NK-92 treated with Interleukin-12 subunit alpha and Interleukin-12 subunit beta, amount 100 ng/mL, for 24 hours (cell line): ENCODE measurements around the gene DBNL.
A peak's percentile ranks its signal among the peaks of the same experiment; 100 is the strongest.

Experiments
- DNase-seq: peaks from one replicate; lab custom pipeline; 2025; lab: John Stamatoyannopoulos, UW

DBNL gene

GRCh38 chr7:44078521-44078920, 34.0 kb downstream of the DBNL start:
- no peak for DNase-seq

DNA sequence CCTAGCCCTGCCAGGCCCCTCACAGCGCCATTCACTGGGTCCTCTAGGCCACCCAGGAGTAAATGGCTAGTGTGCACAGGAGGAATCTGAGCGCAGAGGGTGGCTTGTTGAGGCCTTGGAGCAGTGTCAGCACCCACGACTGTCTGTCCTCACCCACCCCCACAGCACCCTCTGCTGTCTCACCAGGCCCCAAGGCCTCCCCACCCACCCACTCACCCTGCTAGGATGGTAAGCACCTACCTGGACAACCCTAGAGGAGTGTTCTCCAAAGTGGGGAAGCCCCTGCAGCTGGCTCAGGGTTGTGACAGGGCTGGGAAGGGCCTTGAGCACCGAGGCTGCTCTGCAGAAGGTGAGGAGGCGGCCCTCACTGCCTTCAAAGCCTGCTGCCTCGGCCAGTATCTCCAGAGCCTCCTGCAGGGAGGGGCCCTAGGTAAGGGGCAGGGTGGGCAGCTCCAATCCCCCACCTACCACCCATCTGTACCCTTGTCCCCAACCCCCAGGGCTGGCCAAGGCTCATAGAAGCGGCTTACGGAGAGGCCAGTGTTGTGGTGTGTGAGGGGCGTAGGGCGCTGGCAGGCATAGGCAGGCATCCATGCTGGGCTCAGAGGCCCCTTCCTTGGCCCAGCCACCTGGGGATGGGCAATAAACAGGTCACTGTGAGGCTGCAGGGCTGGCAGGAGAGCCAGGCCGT, 35.0 kb downstream of the DBNL start:
- no peak for DNase-seq

DNA sequence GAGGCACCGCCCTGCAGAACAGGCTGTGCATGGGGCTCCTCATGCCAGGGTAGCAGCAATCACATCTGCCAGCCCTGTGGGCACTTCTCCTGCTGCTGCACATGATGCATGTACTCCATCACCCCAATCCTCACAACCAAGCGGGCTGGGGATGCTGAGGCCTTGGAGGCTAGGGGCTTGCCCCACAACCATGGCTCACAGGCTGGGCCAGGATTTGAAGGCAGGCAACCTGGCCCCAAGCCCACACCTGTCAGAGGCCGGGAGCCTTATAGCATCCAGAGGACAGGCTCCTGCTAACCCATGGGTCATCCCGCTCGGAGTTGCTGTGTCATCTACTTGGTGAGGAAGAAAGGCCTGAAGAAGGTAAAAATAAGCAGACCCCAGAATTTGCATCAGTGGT, 35.6 kb downstream of the DBNL start:
- DNase-seq: no peak

DNA sequence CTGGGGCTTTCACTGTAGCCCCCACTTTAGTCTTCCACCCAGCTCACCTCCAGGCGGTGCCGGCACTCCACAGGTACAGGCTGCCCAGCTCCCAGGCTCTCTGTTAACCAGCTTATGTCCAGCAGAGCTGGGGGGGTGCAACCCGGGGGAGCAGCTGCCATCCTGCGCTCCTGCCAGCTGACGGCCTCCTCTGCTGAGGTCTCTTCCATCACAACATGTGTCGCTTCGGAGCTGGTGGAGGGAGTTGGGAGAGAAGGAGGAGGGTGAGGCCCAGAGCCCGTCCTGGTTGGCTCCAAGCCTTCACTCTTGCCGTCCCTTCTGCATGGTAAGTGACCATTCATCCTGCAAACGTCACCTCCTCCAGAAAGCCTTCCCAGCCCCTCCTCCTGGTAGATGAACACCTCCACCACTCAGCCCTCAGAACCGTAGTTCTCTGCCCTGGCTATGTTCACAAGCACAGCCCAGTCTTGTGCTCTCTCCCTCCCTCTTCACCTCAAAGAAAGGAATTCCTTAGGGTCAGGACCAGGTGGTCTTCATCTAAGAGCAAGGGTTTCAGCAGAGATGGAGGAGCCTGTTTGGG, 36.3 kb downstream of the DBNL start:
- DNase-seq: no peak

GRCh38 chr7:44081266-44081748, 36.8 kb downstream of the DBNL start:
- no peak for DNase-seq

GRCh38 chr7:44082541-44083207, 38.2 kb downstream of the DBNL start:
- peak; percentile 97 for DNase-seq

GRCh38 chr7:44083796-44084195, 39.3 kb downstream of the DBNL start:
- no peak for DNase-seq

DNA sequence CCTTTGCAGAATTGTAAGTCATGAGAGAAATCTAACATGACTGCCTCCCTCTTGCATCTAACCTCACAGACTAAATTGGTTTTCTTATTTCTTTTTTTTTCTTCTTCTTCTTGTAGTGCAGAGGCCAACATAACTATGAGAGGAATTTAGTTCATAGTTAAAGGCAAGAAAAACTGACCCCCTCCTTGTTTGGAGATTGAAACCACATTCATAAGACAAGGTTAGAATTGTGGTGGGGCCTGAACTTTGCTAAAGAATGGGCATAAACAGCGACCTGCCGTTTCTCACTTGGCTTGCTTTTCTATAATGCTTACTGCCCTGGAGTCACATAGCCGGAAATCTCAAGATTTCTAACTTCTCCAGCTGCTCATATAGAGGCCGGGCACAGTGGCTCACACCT, 40.2 kb downstream of the DBNL start:
- no peak for DNase-seq

DNA sequence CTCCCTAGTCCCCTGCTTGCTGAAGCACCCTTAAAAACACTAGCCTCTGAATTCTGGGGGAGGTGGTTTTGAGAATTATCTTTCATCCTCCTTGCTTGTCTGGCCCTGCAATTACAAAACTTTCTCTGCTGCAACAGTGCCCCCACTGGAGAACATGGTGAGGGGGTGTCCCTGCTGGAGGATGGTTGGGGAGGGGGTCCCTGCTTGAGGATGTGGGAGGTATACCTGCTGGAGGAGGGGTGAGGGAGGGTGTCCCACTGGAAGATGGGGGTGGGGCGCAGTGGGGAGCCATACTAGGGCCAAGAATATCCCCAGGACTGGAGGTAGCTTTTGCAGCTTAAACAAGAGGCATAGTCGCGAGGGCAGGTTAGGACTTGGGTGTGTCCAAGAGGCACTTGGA, 41.0 kb downstream of the DBNL start:
- no peak for DNase-seq

DNA sequence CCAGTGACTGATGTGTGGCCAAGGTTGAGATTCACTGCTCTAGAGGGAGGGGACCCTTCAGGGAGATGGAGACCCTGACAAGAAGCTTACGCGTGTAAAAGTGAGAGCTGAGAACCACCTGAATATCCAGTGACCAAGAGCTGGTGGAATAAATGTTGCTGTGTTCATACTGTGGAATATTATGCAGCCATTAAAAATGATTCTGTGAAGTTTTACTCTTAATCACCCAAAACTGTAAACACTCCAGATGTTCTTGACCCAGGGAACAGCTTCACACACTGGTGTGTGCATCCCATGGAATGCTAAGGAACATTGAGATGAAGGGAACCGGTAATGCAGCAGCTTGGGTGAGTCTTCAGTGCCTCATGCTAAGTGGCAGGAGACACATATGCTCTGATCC, 42.1 kb downstream of the DBNL start:
- no peak for DNase-seq

- no peak for DNase-seq
These were observed 43.7 kb downstream of the DBNL start for GRCh38 chr7:44087911-44088838.

GRCh38 chr7:44093102-44093641, 48.7 kb downstream of the DBNL start:
- DNase-seq: no peak

- DNase-seq: no peak
These were observed 49.9 kb downstream of the DBNL start for GRCh38 chr7:44094365-44094764.

DNA sequence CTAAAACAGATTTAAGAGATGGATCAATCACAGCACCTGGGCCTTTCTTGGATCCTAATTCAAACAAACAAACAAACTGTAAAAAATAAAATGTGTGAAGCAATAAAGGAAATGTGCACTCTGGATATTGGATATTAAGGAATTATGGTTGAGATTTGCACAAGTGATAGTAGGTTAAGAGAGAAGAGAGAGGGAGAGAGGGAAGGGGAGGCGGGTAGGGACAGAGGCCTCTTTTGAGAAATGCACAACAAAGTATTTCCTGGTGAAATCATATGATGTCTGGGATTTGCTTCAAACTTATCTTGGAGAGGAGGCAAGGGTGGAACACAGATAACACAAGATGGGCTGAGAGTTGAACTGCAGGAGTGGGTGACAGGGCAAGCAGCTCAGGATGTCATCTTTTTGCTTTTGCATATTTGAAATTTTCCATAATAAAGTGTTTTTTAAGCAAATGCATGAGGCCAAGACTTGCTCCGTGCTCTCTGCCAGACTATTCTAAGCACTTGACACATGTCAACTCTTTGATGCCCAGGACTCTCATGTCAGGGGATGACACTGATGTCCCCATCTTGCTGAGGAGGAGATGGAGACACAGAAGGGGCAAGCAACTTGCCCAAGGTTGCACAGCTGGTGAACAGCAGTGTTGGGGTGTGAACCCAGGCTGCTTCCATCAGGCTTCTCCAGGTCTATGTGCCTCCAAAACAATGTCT, 50.5 kb downstream of the DBNL start:
- no peak for DNase-seq

- DNase-seq: no peak
These were observed 51.3 kb downstream of the DBNL start for GRCh38 chr7:44095781-44096180.

GRCh38 chr7:44096326-44096881, 51.9 kb downstream of the DBNL start:
- no peak for DNase-seq

DNA sequence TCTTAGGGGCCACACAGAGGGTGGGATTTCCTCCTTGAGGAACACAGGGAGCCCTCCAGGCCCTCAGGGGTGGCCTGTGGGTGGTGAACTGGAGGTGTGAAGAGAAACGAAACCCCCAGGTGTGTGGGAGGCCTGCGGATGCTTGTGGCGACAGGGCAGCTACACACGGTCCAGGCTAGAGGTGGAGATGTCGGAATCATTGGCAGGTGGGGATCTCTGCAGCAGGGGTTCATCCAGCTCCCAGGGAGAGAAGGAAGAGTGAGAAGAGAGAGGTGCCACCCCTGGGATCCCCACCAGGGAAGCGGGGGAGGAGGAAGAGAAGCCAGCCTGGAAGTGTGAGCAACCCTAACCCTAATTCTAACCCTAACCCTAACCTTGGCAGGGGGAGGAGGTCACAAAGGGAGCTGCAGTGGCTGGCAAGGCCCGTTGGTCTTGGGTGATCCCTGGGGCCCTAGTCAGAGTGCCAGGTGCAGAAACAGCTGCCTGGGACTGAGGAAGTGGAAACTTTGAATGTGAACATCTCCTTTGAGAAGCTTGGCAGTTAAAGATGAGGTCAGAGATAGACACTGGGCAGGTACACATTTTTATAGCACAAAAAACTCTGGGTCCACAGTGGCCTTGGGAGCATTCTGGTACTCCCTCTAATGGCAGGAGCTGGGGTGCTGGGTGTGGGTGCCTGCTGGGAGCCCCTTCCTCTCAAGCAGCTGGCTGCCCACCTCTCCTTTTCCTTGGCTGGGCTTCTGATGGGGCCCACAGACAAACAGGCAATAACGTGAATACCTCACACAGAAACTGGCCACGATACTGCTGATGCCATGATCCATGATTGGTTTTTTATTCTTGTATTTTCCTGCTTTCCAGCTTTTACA, 52.8 kb downstream of the DBNL start:
- DNase-seq: no peak

GRCh38 chr7:44098092-44099068, 53.9 kb downstream of the DBNL start:
- no peak for DNase-seq

DNA sequence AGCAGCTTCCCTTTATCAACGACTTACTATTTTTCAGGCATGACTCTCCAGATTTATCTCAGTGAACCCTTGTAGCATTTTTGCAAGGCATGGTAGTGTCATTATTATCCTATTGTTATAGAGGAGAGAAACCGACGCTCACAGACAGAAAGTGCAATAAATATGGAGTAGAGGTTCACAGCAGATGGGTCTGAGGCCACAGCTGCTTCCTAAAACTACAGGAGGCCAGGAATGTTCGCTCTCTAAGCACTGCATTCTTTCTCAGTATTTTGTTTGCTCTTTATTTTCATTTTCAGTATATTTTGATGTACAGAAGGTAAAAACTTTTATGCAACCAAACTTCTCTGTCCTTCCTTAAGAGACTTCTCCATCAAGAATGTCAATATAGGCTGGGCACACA, 55.2 kb downstream of the DBNL start:
- no peak for DNase-seq
